HepG2 (cell line): ENCODE data around the gene GPBAR1. TPM values are rescaled to one million over a fixed set of nuclear protein-coding genes. Genes with fewer than 3 reads are reported as not detected.

ENCODE experiments used
- AHR ChIP-seq: IDR thresholded peaks from 2 replicates; pipeline ENCODE4 v1.6.1; 2018; ENCODE audit warnings: missing genetic modification reagents, missing compliant biosample characterization
- BATF2 ChIP-seq: sonication (generic); formaldehyde crosslinking; IDR thresholded peaks from 2 replicates; pipeline ENCODE4 v1.8.0; 2022; ENCODE audit warnings: mild to moderate bottlenecking, missing genetic modification reagents, moderate library complexity
- BORCS8-MEF2B ChIP-seq: sonication (generic); formaldehyde crosslinking; IDR thresholded peaks from 2 replicates; pipeline ENCODE4 v1.8.0; 2022; ENCODE audit warnings: mild to moderate bottlenecking, missing genetic modification reagents
- CBFB ChIP-seq: sonication (generic); formaldehyde crosslinking; IDR thresholded peaks from 2 replicates; pipeline ENCODE4 v1.4.0; 2020; ENCODE audit warnings: missing genetic modification reagents
- CBX1 ChIP-seq: IDR thresholded peaks from one replicate; pipeline ENCODE4 v1.6.1; 2016; ENCODE audit warnings: antibody characterized with exemption, low read depth
- CCDC6 ChIP-seq: sonication (generic); formaldehyde crosslinking; IDR thresholded peaks from 2 replicates; pipeline ENCODE4 v1.8.1; 2022; ENCODE audit warnings: mild to moderate bottlenecking, missing genetic modification reagents, moderate library complexity
- ERF ChIP-seq: IDR thresholded peaks from 2 replicates; pipeline ENCODE4 v1.6.1; 2018; ENCODE audit warnings: missing biosample characterization, missing genetic modification reagents
- GLI4 ChIP-seq: sonication (generic); formaldehyde crosslinking; IDR thresholded peaks from 2 replicates; pipeline ENCODE4 v1.5.1; 2020; ENCODE audit warnings: missing genetic modification reagents, mild to moderate bottlenecking, moderate library complexity, borderline replicate concordance
- NCOR1 ChIP-seq: fragments of 200-600 bp; sonication (generic); IDR thresholded peaks from 2 replicates; pipeline ENCODE4 v1.7.0; 2017; ENCODE audit warnings: antibody characterized with exemption, low read length, borderline replicate concordance
- PHF5A ChIP-seq: IDR thresholded peaks from one replicate; pipeline ENCODE4 v1.6.1; 2018; ENCODE audit warnings: low read depth, missing genetic modification reagents; ENCODE audit not compliant: unreplicated experiment
- PLSCR1 ChIP-seq: sonication (generic); formaldehyde crosslinking; IDR thresholded peaks from 2 replicates; pipeline ENCODE4 v1.5.0; 2020; ENCODE audit warnings: missing genetic modification reagents, mild to moderate bottlenecking, borderline replicate concordance
- RAD21 ChIP-seq: fragments of 450-650 bp; formaldehyde crosslinking; IDR thresholded peaks from 2 replicates; pipeline ENCODE4 v1.5.0; 2020; ENCODE audit warnings: mild to moderate bottlenecking
- REL ChIP-seq: sonication (generic); formaldehyde crosslinking; conservative IDR thresholded peaks from 2 replicates; pipeline ENCODE4 v1.8.0; 2022; ENCODE audit warnings: mild to moderate bottlenecking, missing genetic modification reagents, moderate library complexity
- SMC3 ChIP-seq: IDR thresholded peaks from 2 replicates; pipeline ENCODE4 v1.6.1; 2011; ENCODE audit warnings: low read length, improper control_type of control experiment
- THAP7 ChIP-seq: sonication (generic); formaldehyde crosslinking; IDR thresholded peaks from 2 replicates; pipeline ENCODE4 v1.8.1; 2023; ENCODE audit warnings: mild to moderate bottlenecking, missing genetic modification reagents
- THYN1 ChIP-seq: sonication (generic); formaldehyde crosslinking; IDR thresholded peaks from 2 replicates; pipeline ENCODE4 v1.8.1; 2023; ENCODE audit warnings: low read depth, mild to moderate bottlenecking, moderate library complexity, missing genetic modification reagents, borderline replicate concordance
- ZBTB34 ChIP-seq: sonication (generic); formaldehyde crosslinking; IDR thresholded peaks from 2 replicates; pipeline ENCODE4 v1.8.0; 2022; ENCODE audit warnings: mild to moderate bottlenecking, missing genetic modification reagents
- ZC3H4 ChIP-seq: sonication (generic); formaldehyde crosslinking; IDR thresholded peaks from 2 replicates; pipeline ENCODE4 v1.4.0; 2020; ENCODE audit warnings: missing genetic modification reagents, borderline replicate concordance
- ZFYVE20 ChIP-seq: sonication (generic); formaldehyde crosslinking; IDR thresholded peaks from 2 replicates; pipeline ENCODE4 v1.8.0; 2023; ENCODE audit warnings: low read depth, mild to moderate bottlenecking, moderate library complexity, missing genetic modification reagents, borderline replicate concordance
- ZIK1 ChIP-seq: sonication (generic); formaldehyde crosslinking; IDR thresholded peaks from 2 replicates; pipeline ENCODE4 v1.5.0; 2020; ENCODE audit warnings: mild to moderate bottlenecking, low read depth, missing genetic modification reagents, borderline replicate concordance
- ZMYM3 ChIP-seq: sonication (generic); formaldehyde crosslinking; IDR thresholded peaks from 2 replicates; pipeline ENCODE4 v1.5.1; 2020; ENCODE audit warnings: mild to moderate bottlenecking, missing genetic modification reagents
- ZNF205 ChIP-seq: IDR thresholded peaks from 2 replicates; pipeline ENCODE4 v1.6.1; 2018; ENCODE audit warnings: missing biosample characterization, missing genetic modification reagents
- ZNF24 ChIP-seq: fragments of 450-650 bp; IDR thresholded peaks from 2 replicates; pipeline ENCODE4 v1.6.1; 2017; ENCODE audit warnings: antibody characterized with exemption, mild to moderate bottlenecking
- ZNF256 ChIP-seq: sonication (generic); formaldehyde crosslinking; conservative IDR thresholded peaks from 2 replicates; pipeline ENCODE4 v1.4.0; 2020; ENCODE audit warnings: missing genetic modification reagents
- ZNF572 ChIP-seq: sonication (generic); formaldehyde crosslinking; IDR thresholded peaks from 2 replicates; pipeline ENCODE4 v1.5.1; 2020; ENCODE audit warnings: mild to moderate bottlenecking, missing genetic modification reagents
- ZNF678 ChIP-seq: sonication (generic); formaldehyde crosslinking; IDR thresholded peaks from 2 replicates; pipeline ENCODE4 v1.4.0; 2020; ENCODE audit warnings: mild to moderate bottlenecking, missing genetic modification reagents
- ZNF724P ChIP-seq: sonication (generic); formaldehyde crosslinking; IDR thresholded peaks from 2 replicates; pipeline ENCODE4 v1.8.0; 2022; ENCODE audit warnings: missing genetic modification reagents, borderline replicate concordance
- ZNF766 ChIP-seq: sonication (generic); formaldehyde crosslinking; IDR thresholded peaks from 2 replicates; pipeline ENCODE4 v1.5.0; 2020; ENCODE audit warnings: missing genetic modification reagents, borderline replicate concordance
- ZNF776 ChIP-seq: sonication (generic); formaldehyde crosslinking; IDR thresholded peaks from 2 replicates; pipeline ENCODE4 v1.4.0; 2020; ENCODE audit warnings: mild to moderate bottlenecking, missing genetic modification reagents
- polyA plus RNA-seq, 8 experiments: library from polyadenylated mRNA; depleted of rRNA in 3 of 8; stranded (reverse) in 7 of 8; unstranded in 1 of 8; fragments of >200 nt; fragmentation: Illumina TruSeq in 4 of 8; extraction: Trizol in 4 of 8; gene quantifications; 2 replicates each; pipeline versions ENCODE4 v1.2.1 to v1.2.3, GENCODE V29; 2011 to 2016; ENCODE audit warnings: low read depth in 4 of 8, missing spikeins in 1 of 8, mixed read lengths in 1 of 8; ENCODE audit not compliant: insufficient read depth in 1 of 8
- total RNA-seq, 5 experiments: library from RNA; depleted of rRNA; stranded (reverse); fragments of >200 nt; fragmentation: Illumina TruSeq; extraction: Trizol; gene quantifications; 2 replicates each; pipeline ENCODE4 v1.2.3, GENCODE V29; 2016; ENCODE audit warnings: low read depth in 1 of 5

The GPBAR1 gene
- total and polyA plus RNA-seq, 2 of the 13 experiments (the other 11 are each of a cell fraction or from before 2014, with no cell fraction given) = 0.05 to 0.09 TPM

- TF ChIP-seq NCOR1 (no peak; the same call in 1 of the 2 replicates), ZC3H4 (no peak), BATF2 (CRISPR knock-in tag) (no peak), REL (no peak), THYN1 (CRISPR knock-in tag) (no peak), BORCS8-MEF2B (CRISPR knock-in tag) (no peak), ZMYM3 (CRISPR knock-in tag) (no peak), ZNF776 (CRISPR knock-in tag) (peak; percentile 74; the same call in 1 of the 2 replicates), AHR (CRISPR knock-in tag) (no peak; the same call in 1 of the 2 replicates), CCDC6 (CRISPR knock-in tag) (peak; percentile 26; the same call in 1 of the 2 replicates), PHF5A (CRISPR knock-in tag) (no peak), CBX1 (peak; percentile 54), ZBTB34 (CRISPR knock-in tag) (no peak), ZNF766 (CRISPR knock-in tag) (peak; percentile 93), CBFB (CRISPR knock-in tag) (no peak), ZFYVE20 (CRISPR knock-in tag) (0 out of 2 replicates have a peak, but pooled peaks have one; percentile 8), PLSCR1 (CRISPR knock-in tag) (no peak), SMC3 (no peak), ZNF724P (peak; percentile 81; the same call in 1 of the 2 replicates), ZNF572 (CRISPR knock-in tag) (no peak), GLI4 (no peak), RAD21 (CRISPR knock-in tag) (peak; percentile 17; the same call in 1 of the 2 replicates), ZNF256 (peak; percentile 34; the same call in 1 of the 2 replicates), ZIK1 (CRISPR knock-in tag) (no peak), ZNF205 (CRISPR knock-in tag) (peak; percentile 81), ERF (CRISPR knock-in tag) (peak; percentile 95), THAP7 (CRISPR knock-in tag) (peak; percentile 62; the same call in 1 of the 2 replicates), ZNF24 (no peak), ZNF678 (0 out of 2 replicates have a peak, but pooled peaks have one; percentile 62)
Observed at GRCh38 chr2:218216674-218217359, 44.0 kb upstream of the GPBAR1 start, which contains the start of gene ARPC2 (continued).
